GM12892 (cell line): ENCODE results near the gene ADAM8.

Experiments used
- POLR2A ChIP-seq: IDR thresholded peaks from 2 replicates; pipeline ENCODE4 v1.6.1; 2011; ENCODE audit warnings: low read depth, low read length, control low read depth
- POLR2AphosphoS5 ChIP-seq: IDR thresholded peaks from 2 replicates; pipeline ENCODE4 v1.6.1; 2011; ENCODE audit warnings: low read depth, low read length, control low read depth
- TAF1 ChIP-seq: IDR thresholded peaks from 2 replicates; pipeline ENCODE4 v1.6.1; 2011; ENCODE audit warnings: low read depth, mild to moderate bottlenecking, control low read depth, low read length, borderline replicate concordance

- no peak for TF ChIP-seq POLR2A
- no peak for TF ChIP-seq TAF1
- no peak for TF ChIP-seq POLR2AphosphoS5
Observed at GRCh38 chr10:133229265-133230043, 47.2 kb downstream of the ADAM8 start.
